ENCODE measurements around the gene SLC6A7.
"Not testable (repeated sequence)": the region's sequence is repeated elsewhere in the genome, so short reads cannot be mapped to it uniquely, and the experiment has no call there.

The SLC6A7 gene

DNA sequence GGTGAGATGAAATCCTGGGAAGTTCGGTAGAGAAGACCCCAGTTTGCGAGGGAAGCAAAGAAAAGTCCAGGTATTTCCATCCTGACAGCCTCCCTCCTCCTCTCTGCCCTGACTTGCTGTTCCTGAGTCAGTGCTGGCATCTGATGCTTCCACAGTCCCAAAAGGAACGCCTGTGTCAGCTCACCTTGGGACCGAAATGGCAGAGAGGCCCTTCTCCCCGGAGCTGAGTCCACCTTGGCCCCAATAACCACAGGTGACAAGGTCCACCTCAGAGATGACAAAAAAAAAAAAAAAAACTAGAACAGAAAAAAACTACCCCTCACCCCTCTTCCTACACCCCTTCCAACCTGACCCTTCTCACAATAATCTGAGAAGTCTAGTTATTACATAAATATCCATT lies 31.6 kb downstream of the SLC6A7 start:
- no peak for DNase-seq

DNA sequence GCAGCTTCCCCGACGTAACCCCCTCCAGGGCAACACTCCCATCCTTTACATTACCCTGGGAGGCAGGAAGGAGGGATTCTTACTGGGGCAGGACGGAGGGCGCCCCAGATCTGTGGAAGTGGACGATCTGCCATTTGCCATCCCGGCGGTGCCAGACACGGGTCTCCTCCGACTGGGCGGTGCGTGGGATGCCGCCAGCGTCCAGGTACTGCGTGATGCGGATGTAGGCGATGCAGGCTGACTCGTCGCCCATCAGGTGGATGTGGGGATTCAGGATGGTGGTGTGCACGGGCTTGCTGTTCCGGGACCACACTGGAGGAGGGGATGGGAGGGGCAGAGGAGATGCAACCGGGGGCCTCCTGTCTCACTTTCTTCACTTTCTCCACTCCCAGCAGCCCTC lies 33.0 kb downstream of the SLC6A7 start:
- no peak for DNase-seq

DNA sequence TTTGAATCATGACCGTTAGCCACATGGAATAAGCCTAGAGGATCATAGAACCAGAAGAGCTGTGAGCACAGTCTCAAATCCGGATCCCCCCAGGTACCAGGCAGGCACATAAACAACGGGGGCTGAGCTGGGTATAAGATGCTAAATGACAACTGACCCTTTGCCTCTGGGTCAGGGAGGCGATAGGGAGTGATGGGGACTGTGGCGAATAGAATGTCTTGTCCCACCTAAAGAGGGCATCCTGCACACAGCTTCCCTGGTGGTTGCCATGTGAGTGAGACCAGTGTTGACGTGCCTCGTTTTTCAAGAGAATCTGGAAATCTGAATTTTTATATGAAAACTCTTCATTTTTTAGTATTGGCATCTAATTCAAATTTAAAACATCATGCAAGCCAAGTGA lies 33.6 kb downstream of the SLC6A7 start:
- no peak for DNase-seq

DNA sequence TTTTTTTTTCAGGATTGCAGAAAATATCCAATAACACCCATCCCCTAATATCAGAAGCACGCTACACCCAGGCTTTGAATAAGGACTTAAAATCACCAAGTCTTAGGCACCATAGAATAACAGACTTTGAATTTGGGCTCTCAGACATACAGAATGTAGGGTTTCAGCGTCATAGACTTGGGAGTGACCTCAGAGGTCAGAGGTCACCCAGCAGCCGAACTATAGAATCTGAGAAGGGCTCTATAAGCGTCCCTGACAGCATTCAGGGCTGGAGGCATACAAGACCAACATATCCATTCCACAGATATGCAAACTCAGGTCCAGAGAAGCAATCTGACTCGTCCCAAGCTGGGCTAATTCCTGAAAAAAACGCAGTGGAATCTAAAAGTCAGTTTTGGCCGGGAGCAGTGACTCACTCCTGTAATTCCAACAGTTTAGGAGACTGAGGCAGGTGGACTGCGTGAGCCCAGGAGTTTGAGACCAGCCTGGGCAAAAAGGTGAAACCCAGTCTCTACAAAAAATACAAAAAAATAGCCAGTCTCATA lies 34.7 kb downstream of the SLC6A7 start:
- no peak for DNase-seq

DNA sequence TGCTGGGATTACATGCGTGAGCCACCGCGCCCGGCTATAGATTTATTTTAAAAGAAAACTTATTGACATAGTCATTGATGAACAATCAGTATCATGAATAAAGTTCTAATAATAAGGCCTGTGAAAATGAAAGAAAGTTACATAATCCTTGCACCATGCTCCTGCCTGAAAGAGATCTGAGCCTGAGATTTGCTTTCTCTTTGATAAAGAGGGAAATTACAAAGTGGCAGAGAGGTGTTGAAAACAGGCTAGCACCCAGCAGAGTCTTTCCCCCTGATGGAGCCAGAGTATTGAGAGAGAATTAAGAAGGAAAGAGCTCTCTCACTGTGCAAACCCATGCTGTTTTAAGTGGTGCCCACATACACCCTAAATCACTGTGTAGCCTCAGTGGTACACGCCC lies 37.2 kb downstream of the SLC6A7 start:
- no peak for DNase-seq

DNA sequence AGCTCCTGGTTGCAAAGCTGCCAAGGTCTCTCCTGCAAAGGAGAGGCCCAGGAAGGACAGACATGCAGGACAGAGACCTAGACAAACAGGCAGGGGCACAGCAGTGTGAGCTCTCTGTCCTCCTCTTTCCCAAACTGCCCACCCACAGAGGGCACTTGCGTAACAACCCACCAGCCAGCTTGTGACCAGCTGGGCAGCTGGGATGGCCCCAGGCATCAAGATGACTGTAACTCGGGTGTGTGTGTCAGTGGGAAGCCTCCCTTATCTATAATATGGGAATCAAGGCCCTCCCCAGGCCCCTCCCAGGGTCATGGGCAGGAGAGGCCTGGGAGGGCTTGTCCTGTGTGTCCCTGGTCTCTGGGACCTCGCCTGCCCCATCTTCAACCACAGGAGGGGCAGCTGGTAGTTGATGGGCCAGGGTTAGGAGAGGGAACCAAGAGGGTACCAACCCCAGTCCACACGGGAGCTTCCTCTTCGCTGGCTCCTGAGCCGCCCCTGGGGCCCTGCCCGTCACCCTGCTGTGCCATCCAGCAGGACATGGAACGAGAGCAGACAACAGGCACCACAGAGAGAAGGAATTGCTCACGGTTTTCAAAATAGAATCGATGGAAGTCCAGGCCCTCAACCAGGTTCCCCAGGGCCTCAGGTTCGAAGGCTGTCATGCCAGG lies 37.9 kb downstream of the SLC6A7 start:
- no peak for DNase-seq

DNA sequence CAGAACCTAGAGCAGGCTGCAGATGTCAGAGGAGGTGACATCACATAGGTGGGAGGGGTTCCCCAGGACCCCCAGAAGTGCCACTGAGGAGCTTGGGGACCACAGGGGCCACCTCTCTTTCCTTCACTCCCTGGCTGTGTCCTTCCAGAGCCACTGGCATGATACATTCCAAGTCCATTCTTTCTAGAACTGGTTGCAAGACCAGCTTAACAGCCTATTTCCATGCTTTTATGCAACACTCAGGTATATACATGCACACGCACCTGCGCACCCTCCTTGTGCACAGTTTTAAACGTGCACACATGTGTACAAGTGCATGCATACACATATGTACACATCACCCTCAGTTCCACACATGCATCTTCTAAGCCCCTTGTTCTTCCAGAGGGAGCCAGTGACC lies 39.7 kb downstream of the SLC6A7 start:
- DNase-seq, result no peak

DNA sequence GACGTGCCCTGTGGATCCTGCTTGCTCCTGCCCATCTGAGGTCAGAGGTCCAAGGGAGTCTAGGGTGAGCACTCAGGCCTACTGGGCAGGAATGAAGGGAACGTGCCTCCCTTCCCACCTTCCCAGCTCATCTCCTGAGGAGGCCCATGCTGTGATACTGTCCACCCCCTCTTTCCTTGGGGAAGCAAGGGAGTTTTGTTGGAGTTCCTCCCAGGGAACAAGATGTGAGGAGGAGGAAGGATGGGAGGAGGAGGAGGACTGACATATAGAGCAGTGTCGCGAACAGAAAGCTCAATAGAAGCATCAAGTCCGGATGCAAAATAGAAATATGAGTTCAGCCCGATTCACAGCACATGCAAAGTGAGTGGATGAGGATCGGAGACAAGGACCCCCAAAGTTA lies 41.0 kb downstream of the SLC6A7 start:
- DNase-seq, result no peak

DNA sequence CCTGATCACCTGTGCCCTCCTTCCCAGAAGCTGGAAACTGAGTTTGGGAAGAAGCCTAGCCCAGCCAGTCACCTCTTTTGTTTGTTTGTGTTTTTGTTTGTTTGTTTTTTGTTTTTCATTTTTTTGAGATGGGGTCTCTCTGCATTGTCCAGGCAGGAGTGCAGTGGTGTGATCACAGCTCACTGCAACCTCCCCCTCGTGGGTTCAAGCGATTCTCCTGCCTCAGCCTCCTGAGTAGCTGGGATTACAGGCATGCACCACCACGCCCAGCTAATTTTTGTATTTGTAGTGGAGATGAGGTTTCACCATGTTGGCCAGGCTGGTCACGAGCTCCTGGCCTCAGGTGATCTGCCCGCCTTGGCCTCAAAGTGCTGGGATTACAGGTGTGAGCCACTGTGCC lies 43.8 kb downstream of the SLC6A7 start:
- not testable (repeated sequence) for DNase-seq

DNA sequence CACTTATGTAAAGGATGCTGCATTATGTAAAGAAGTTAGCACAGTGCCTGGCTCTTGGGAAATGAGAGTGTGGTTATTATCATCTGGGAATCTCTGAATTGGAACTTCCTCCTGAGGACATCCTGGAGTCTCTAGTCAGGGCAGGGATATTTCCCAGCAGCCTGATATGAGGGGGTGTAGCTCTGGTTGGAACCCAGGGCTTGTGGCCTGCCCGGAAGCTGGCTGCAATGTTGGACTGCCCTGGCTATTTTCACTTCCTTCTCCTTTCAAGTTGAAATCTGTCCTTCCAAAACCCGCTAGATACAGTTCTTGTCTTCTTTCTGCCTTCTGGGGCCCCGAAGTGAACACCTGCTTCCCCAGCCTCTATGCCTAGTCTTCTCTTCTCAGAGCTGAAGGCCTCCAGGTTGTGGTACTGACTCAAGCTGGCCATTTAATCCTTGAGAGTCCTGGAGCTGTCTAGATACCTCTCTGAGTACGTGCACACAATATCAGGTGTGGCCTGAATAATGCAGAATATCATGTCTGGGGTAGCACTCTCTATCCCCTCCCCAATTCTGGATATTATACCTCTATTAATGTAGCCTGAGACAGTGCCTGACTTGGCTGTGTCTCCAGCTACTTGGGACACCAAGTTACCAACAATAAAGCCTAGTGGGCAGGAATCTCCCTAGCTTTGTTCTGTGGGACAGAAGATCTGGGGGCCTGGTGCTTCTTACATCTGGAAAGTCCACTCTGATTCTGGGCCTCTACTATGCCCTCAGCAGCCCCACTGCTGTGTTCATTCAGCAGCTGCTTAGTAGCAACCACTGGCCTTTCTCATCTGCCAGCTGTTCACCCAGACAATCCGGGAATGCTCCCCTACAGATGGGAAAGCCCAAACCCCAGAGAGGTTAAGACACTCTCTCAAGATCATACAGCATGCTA lies 45.0 kb downstream of the SLC6A7 start:
- DNase-seq, result no peak

DNA sequence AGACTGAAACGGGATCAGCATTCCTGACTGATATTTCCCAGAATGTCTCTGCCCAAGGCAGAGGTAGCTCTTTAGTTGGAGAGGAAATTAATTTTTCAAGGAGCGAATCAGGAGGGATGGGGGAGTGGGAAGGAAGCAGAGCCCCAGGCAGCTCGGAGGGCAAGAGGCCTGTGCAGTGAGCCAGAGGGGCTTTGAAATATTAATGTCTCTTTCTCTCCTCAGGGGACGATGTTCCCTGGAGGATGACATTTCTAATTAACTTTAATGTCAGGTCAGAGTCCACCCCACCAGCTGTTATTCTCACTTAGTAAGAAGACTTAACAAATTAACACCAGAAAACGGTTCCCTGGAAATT lies 45.6 kb downstream of the SLC6A7 start:
- DNase-seq, result no peak

DNA sequence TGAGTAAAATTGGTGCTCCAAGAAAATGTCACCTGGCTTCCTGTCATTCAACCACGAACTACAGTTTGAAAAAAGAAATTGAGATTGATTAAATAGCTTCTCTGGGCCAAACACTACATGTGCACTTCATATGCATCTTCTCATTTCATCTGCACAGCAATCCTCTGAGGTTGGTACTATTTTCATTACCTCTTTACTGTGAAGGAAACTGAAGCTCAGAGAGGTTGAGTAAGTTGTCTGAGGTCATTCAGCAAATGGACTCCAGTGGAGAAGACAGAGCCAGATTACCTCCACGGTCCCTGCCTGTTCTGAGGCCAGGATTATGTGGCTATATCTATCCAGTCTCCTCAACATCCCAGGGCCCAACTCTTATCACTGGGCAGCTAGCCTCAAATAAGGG lies 46.5 kb downstream of the SLC6A7 start:
- DNase-seq, result no peak

DNA sequence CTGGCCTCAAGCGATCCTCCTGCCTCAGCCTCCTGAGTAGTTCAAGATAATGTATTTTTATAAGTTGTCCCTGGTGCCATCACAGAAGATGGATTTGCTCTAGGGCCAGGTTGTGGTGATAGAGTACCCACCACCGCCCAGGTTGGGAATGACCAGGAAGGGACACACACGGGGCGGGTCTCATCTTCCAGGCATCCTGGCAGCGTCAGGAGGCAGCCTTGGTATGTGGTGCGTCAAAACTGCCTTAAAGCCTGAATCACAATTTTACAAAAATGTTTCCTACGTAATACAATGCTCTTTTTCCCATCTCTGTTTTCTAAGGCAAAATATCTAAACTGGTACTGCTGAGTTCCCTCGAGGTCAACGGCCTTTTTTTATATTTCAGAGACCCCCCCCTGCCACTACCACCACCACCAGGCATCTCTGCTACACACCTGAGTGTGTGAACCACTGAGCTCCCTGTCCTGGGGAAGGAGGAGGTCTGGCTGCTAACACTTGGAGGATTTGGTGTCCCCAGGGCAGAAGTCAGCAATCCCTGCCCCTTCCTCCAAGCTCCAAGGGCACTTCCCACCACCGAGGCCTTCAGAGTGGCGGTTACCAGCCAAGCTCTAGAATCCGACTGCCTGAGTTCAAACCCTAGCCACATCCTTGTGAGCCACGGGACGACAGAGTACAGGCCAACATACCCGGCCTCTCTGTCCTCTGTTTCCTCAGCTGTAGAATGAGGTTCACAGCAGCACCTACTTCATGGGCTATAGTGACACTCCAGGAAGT lies 47.3 kb downstream of the SLC6A7 start:
- DNase-seq, result no peak

DNA sequence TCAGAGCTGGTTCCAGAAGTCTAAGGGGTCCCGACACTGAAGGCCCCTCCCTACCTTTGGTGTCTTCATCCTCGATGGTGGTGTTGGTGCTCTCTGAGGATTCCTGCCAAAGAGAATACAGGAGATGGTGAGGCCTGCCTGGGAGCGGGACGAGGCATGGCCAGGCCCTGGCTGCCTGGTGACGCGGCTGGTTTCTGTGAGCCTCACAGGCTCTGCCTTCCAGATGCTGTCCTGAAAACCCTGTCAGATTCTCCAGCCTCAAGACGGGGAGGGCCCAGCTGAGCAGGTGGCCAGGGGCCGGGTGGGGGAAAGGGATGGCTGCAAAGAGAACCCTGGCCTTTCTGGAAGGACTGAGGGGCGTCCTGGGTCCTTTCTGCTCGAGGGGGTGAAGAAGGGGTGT lies 48.8 kb downstream of the SLC6A7 start:
- DNase-seq, result no peak

DNA sequence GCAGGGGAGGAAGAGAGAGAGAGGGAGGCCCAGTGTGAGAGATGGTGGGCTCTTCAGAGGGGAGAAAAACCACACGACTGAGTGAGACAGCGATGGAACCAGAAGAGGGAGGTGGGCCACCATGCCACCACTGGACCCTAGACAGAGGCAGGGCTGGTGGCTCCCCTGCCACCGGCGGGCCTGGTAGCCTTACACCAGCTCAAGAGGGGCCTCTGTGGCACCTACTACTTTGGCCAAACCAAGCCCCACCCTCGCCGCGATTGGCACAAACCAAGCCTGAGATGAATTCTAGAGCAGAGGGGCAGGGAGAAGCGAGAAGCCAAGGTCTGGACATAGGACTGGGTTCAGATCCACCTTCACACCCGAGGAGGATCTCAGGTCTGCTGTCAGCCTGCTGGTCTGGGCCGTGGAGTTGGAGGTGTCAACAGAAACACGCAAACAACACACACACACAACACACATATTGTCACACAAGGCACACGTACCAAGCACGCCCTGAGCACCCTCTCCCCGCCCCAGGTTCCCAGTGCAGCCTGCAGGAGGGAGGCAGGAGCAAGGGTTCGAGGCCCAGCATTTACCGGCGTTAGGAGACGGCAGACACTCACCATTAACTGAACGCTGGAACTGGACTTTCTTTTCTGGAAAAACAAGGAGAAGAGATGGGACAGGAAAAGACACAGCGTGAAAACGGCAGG lies 49.4 kb downstream of the SLC6A7 start:
- DNase-seq, result no peak

DNA sequence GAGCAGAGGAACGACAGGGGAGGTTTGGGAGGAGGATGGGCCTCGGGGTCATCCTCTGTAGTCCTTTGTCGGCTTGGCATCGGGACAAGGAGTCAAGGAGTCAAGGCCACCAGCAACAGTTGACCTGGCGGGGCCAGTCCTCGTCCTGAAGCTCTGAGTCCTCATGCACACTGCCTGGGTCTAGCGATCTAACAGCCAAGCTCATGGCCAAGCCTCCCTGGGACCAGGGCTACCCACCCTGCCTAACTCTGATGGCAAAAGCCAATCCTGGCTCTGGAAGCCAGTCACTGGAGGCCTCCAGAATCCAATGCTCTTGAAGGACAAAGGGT lies 49.9 kb downstream of the SLC6A7 start:
- no peak for DNase-seq

DNA sequence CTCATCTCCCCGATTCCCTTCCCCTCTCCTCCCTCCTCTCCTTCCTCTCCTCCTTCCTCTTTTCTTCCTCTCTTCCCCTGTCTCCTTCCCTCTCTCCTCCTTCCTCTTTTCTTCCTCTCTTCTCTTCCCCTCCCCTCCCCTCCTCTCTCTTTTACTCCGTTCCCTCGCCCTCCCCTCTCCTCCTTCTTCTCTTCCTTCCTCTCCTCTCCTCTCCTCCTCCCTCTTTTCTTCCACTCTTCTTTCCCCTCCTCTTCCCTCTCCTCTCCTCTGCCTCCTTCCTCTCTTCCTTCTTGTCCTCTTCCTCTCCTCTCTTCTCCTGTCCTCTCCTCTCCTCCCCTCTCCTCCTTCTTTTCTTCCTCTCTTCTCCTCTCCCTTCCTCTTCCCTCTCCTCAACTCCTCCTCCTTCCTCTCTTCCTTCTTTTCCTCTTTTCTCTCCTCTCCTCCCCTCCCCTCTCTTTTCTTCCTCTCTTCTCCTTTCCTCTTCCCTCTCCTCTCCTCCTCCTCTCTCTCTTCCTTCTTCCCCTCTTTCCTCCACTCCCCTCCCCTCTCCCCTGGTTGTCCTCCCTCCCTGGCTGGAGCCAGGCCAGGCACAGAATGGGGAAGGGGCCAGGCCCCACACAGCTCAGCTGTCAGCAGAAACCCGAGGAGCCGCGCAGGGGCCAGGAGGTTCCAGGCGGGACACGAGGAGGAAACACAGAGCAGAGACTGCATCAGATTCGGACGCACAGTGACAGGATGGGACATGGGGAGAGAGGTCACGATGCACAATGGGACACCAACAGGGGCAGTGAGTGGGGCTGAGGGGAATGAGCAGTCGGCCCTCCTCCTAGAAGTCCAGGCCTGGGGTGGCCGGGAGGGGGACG lies 51.7 kb downstream of the SLC6A7 start:
- DNase-seq, result no peak

DNA sequence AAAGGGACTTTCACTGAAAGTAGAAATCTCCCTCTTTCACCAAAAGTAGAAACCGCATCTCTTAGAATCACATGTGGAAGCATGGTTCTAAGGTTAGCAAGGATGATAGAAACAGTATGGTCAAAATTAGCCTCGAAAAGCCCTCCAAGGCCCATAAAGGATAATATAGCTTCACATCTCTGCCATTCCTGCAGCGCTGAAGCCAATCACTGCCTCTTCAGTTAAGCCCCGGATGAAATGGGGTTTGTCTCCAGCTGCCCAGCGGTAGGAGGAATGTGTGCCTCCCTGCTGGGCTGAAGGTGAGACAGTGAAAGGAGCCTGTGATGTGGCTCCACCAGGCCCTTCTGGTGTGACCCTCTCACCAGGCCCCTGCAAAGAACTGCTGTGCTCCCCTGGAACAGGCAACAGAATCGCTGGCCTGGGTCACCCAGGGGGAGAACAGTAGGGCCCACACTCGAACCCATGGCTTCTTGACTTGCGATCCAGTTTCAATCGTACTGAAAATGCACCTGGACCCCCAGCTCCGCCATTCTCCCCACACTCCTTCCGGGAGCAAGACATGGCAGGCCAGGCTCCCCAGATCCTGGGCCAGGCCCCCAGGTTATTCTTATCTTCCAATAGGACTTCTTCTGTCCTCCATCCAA lies 52.5 kb downstream of the SLC6A7 start:
- DNase-seq, result no peak

DNA sequence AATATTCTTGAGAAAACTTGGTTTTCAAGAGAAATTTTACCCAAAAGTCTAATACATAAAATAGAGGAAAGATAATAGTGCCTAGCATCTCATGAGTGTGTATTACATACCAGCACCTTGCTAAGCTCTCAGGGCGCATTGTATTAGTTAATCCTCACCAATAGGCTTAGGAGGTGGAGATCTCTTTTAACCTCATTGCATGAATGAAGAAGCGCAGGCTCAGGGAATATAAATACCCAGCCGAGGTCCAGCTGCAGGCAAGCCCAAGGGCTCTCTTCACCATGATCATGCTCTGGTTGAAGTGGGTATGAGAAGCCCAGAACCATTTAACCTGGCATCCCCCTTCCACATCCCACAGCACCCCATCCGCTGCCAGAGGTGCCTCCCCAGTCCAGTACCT lies 53.7 kb downstream of the SLC6A7 start:
- no peak for DNase-seq

DNA sequence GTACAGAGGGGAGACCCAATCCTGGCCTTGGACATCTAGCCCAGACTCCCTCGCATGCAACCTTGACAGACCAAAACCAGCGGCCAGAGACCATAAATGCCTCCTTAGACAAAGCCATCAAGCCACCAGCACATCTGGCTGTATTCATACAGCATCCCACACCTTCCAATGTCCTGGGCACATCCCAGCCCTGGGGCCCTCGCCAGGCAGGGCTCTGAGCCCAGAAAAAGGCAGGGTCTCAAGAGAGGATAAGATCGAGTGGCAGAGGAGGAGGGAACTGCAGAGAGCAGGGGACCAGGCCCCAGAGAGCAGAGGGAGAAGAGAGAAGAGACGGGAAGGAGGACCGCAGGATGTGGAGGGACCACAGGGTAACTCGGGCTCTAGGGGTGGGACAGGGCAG lies 54.3 kb downstream of the SLC6A7 start:
- no peak for DNase-seq

DNA sequence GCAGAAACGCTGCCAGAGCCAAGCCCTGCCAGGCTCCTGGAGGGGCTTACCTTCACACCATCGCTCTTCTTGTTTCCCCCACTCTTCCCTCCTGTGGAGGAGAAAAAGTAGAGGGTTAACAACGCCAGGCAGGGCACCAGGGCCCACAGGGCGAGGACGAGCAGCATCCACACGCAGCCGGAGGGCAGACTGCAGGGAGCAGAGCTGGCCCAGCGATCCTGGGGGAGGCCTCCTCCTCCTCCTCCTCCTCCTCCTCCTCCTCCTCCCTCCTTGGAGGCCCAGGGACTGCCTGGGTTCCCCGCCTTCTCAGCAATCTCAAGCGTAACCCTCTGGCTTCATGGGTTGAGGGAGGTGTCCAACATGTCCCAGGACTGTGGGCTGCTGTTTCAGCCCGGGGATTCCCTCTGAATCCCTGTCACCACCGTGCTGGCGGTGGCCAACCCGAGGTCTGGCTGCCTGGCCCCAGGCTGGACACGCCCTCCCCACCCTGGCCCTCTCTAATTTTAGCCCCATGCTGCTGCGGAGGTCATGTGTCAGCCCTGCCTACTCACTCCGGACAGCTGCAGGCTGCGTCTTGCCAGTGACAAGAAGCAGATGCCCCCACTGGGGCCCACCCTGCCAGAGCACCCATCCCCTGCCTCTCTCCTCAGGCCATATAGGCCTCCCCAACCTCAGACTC lies 55.4 kb downstream of the SLC6A7 start:
- DNase-seq, result no peak

All from activated CD8-positive, alpha-beta memory T cell treated with anti-CD3 and anti-CD28 coated beads for 24 hours (primary cell).